T-cell (primary cell): ENCODE data around the gene HP1BP3. TPM values are rescaled to one million over a fixed set of nuclear protein-coding genes. Genes with fewer than 3 reads are reported as not detected.

ENCODE experiments used
- ATAC-seq, 4 experiments: fragments of 200-7000 bp in 3 of 4; fragments of 150-1000 bp in 1 of 4; cut with Tn5 transposase; replicated peaks in 1 of 4; 1 replicate in 3 of 4; 2 replicates in 1 of 4; pipeline ENCODE4 v1.10.0; 2021; ENCODE audit warnings: moderate library complexity in 3 of 4, mild to moderate bottlenecking in 2 of 4, moderate number of reproducible peaks in 1 of 4
- CTCF ChIA-PET, 2 donors: fragments of 300-600 bp; sonication (Branson Sonifier 250); formaldehyde crosslinking; loops; one replicate each; lab custom pipeline; 2022; ENCODE audit warnings: antibody characterized with exemption in 2 of 2; lab: Charles Lee
- POLR2A ChIA-PET, 2 donors: fragments of 300-600 bp; sonication (Branson Sonifier 250); formaldehyde crosslinking; loops; one replicate each; lab custom pipeline; 2022; ENCODE audit warnings: antibody characterized with exemption in 2 of 2; lab: Charles Lee
- DNase-seq, 35 experiments: peaks; one replicate each; pipeline versions ENCODE4 v3.0.0 to v3.0.0-alpha.2; 2013 to 2023
- H3K27ac ChIP-seq: one replicate; pipeline ENCODE4 v1.5.1; 2013; ENCODE audit warnings: low read length
- H3K27me3 ChIP-seq, 2 experiments: replicated peaks in 1 of 2; 1 replicate in 1 of 2; 2 replicates in 1 of 2; pipeline versions ENCODE4 v1.6.1 to v1.7.0; 2013; ENCODE audit warnings: low read length in 1 of 2, mixed read lengths in 1 of 2; ENCODE audit not compliant: control insufficient read depth in 2 of 2, insufficient read depth in 2 of 2; ENCODE audit errors: extremely low read depth in 1 of 2
- H3K36me3 ChIP-seq, 2 donors: 1 replicate in 1 of 2; 2 replicates in 1 of 2; pipeline versions ENCODE4 v1.6.1 to v1.7.0; 2013; ENCODE audit warnings: low read length in 1 of 2; ENCODE audit not compliant: control insufficient read depth in 2 of 2, insufficient read depth in 1 of 2; ENCODE audit errors: extremely low read depth in 1 of 2
- H3K4me1 ChIP-seq, 2 experiments: 1 replicate in 1 of 2; 2 replicates in 1 of 2; pipeline versions ENCODE4 v1.6.1 to v1.7.0; 2013; ENCODE audit warnings: low read length in 2 of 2, mixed read lengths in 1 of 2; ENCODE audit not compliant: insufficient read depth in 2 of 2, control insufficient read depth in 1 of 2; ENCODE audit errors: extremely low read depth in 1 of 2
- H3K4me3 ChIP-seq, 2 donors: 1 replicate in 1 of 2; 2 replicates in 1 of 2; pipeline versions ENCODE4 v1.5.1 to v1.7.0; 2013; ENCODE audit warnings: mild to moderate bottlenecking in 2 of 2, low read length in 1 of 2, moderate library complexity in 1 of 2; ENCODE audit not compliant: control insufficient read depth in 1 of 2; ENCODE audit errors: extremely low read depth in 1 of 2
- H3K9me3 ChIP-seq: 2 replicates; pipeline ENCODE4 v1.7.0; 2013
- H3K27ac Mint-ChIP-seq, 2 donors: one replicate each; pipeline ENCODE4 v1.8.0; 2020 to 2021; ENCODE audit warnings: mild to moderate bottlenecking in 2 of 2, mixed read lengths in 2 of 2
- H3K27me3 Mint-ChIP-seq, 2 donors: one replicate each; pipeline ENCODE4 v1.8.0; 2021 to 2022; ENCODE audit warnings: mixed read lengths in 2 of 2
- H3K36me3 Mint-ChIP-seq: one replicate; pipeline ENCODE4 v1.8.0; 2021; ENCODE audit warnings: mixed read lengths
- H3K4me1 Mint-ChIP-seq, 3 donors: one replicate each; pipeline ENCODE4 v1.8.0; 2020 to 2022; ENCODE audit warnings: mixed read lengths in 3 of 3, mild to moderate bottlenecking in 1 of 3
- H3K4me3 Mint-ChIP-seq, 3 donors: one replicate each; pipeline ENCODE4 v1.8.0; 2020 to 2022; ENCODE audit warnings: mild to moderate bottlenecking in 3 of 3, mixed read lengths in 3 of 3, moderate library complexity in 3 of 3
- H3K9me3 Mint-ChIP-seq, 3 donors: one replicate each; pipeline ENCODE4 v1.8.0; 2020 to 2022; ENCODE audit warnings: mixed read lengths in 3 of 3
- WGBS: methylation state at CpG from one replicate; pipeline ENCODE4 v1.1.5; 2013; ENCODE audit warnings: missing lambda C conversion rate; ENCODE audit not compliant: insufficient coverage; 5-methylcytosine and 5-hydroxymethylcytosine counted together
- total RNA-seq, 35 experiments: library from RNA in 6 of 35; stranded (reverse) in 6 of 35; fragments of 120-200 nt in 1 of 35; gene quantifications; one replicate each; pipeline versions ENCODE4 v1.2.1 to v1.2.4 and lab custom pipeline; 2013 to 2026

The HP1BP3 gene
- total RNA-seq, 5 donors from 2014 or later (not counting 1 experiment from before 2014, with no cell fraction given), result 248 to 279 (median 270) TPM

DNA sequence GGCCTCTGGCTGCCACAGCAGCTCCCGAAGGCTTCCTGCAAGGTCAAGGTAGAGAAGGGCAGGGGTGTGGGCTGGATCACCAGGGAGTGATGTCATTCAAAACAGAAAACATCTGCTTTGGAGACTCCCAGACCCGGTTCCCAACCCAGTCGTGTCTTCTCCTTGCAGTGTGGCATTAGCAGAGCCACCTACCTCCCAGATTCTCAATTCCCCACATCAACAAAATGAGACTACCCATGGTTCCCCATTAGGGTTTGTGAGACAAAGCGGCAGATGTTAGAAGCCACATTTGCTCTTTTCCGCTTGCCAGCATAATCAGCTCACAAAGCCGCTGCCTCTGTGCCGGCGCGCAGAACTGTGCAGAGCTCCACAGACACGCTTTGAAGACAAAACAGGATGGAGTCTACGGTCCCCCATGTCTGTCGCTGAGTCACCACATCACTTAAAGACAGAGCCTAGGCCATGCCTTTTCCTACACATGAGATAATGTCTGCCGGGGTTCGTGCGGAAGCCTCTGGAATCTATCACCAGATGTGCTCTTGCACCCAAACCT, 81.8 kb downstream of the HP1BP3 start:
- CTCF ChIA-PET, result interaction anchor here in 1 of 2 donors (0.7 kb wide), 1 partner anchor 101 kb away, joined by 5 read pairs; no protein-coding TSS in a partner anchor
- Mint-ChIP-seq H3K27ac (no peak overlapping the region), H3K4me3 (no peak overlapping the region), H3K4me1 (no peaks in the 10 kb centered on the region), H3K27me3 (peaks cover 0 to 4% of the 10 kb centered on the region in 2 donors), H3K36me3 (no peaks in the 10 kb centered on the region), H3K9me3 (no peaks in the 10 kb centered on the region)
- Histone ChIP-seq H3K36me3 (no peaks in the 10 kb centered on the region), H3K4me3 (no peak overlapping the region), H3K9me3 (no peaks in the 10 kb centered on the region), H3K27ac (no peak overlapping the region), H3K4me1 (no peaks in the 10 kb centered on the region), H3K27me3 (peaks cover 0 to 13% of the 10 kb centered on the region in 2 experiments)
- 84% methylated on average over 12 of the region's 15 CpGs for WGBS
- POLR2A ChIA-PET, result no interaction called here
- DNase-seq (peak in 1 of 35 experiments; percentile 6), ATAC-seq (peak in 3 of 4 experiments; percentile 32 to 47 (median 46))

DNA sequence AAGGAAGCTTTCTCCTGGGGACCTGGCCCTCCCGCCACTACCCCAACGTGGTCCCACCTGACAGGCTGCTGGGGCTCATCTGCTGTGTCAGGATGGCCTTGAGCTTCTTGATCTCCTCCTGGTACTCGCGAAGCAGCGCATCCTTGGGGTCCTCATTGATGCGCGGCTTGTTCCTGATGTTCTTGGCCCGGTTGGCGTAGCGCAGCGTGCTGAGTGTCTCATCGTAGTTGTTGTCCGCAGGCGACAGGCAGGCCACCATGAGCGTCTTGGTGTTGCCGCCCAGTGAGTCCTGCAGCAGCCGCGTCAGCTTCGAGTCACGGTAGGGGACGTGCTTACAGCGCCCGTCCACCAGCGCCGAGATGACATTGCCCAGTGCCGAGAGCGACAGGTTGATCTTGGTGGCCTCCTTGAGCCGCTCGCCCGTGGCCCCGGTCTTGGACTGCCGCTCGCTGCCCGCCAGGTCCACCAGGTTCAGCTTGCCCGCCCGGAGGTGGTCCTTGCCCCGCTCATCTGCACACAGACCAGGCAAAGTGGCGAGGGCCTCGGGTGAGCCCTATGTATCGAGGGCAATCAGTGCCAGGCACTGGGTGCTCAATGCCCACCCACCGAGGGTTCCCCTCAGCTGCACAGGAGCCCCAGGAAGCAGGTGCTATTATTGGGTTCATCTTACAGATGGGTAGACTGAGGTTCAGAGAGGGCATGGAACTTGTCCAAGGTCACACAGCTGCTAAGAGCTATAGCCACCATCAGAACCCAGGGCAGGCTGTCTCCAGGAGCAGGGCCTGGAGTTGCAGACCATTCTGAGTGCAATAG, 82.5 kb downstream of the HP1BP3 start:
- no peaks in the 10 kb centered on the region for H3K4me1 Mint-ChIP-seq
- ChIA-PET CTCF (interaction anchor here in 1 of 2 donors (0.7 kb wide), 1 partner anchor 101 kb away, joined by 5 read pairs; no protein-coding TSS in a partner anchor), POLR2A (no interaction called here)
- Histone ChIP-seq H3K36me3 (no peaks in the 10 kb centered on the region), H3K4me1 (no peaks in the 10 kb centered on the region), H3K9me3 (no peaks in the 10 kb centered on the region), H3K27ac (no peak overlapping the region), H3K27me3 (peaks cover 0 to 8% of the 10 kb centered on the region in 2 experiments), H3K4me3 (no peak overlapping the region)
- WGBS, result 96% methylated on average over 41 of the region's 41 CpGs
- ATAC-seq (no peak), DNase-seq (no peak)
- peaks cover 0 to 4% of the 10 kb centered on the region in 2 donors for H3K27me3 Mint-ChIP-seq
- H3K4me3 Mint-ChIP-seq, result no peak overlapping the region
- no peaks in the 10 kb centered on the region for H3K9me3 Mint-ChIP-seq
- no peaks in the 10 kb centered on the region for H3K36me3 Mint-ChIP-seq
- H3K27ac Mint-ChIP-seq, result no peak overlapping the region

DNA sequence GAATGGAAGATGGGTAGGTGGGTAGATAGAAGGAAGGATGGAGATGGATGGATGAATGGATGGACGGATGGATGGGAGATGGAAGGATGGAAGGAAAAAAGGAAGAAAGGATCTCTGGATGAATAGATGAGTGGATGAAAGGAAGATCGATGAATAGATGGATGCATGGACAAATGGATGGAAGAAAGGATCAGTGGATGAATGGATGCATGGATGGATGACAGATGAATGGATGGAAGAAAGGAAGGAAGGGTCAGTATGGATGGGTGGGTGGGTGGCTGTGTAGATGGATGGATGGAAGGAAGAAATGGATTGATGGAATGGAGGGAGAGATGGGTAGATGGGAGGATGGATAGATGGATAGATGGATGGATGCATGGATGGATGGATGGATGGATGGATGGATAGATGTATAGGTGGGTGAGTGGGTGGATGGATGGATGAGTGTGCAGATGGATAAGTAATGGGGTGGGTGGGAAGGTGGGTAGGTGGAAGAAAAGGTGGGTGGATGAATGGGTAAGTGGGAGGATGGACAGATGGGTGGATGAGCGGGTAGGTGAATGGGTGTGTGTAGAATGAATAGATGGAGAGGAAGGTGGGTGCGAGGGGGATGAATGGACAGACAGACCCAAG, 83.9 kb downstream of the HP1BP3 start:
- peaks cover 0 to under 1% of the 10 kb centered on the region in 2 donors for H3K27me3 Mint-ChIP-seq
- no peaks in the 10 kb centered on the region for H3K4me1 ChIP-seq
- no peak overlapping the region for H3K27ac Mint-ChIP-seq
- H3K4me1 Mint-ChIP-seq, result no peaks in the 10 kb centered on the region
- no peaks in the 10 kb centered on the region for H3K36me3 Mint-ChIP-seq
- ChIA-PET CTCF (no interaction called here), POLR2A (no interaction called here)
- no peaks in the 10 kb centered on the region for H3K9me3 ChIP-seq
- DNase-seq, result no peak
- WGBS, result 89% methylated on average over 4 of the region's 4 CpGs
- H3K27ac ChIP-seq, result no peak overlapping the region
- H3K27me3 ChIP-seq, result peaks cover 0 to 6% of the 10 kb centered on the region in 2 experiments
- H3K9me3 Mint-ChIP-seq, result no peaks in the 10 kb centered on the region
- ATAC-seq, result no peak
- H3K4me3 Mint-ChIP-seq, result no peak overlapping the region
- H3K36me3 ChIP-seq, result no peaks in the 10 kb centered on the region
- no peak overlapping the region for H3K4me3 ChIP-seq

DNA sequence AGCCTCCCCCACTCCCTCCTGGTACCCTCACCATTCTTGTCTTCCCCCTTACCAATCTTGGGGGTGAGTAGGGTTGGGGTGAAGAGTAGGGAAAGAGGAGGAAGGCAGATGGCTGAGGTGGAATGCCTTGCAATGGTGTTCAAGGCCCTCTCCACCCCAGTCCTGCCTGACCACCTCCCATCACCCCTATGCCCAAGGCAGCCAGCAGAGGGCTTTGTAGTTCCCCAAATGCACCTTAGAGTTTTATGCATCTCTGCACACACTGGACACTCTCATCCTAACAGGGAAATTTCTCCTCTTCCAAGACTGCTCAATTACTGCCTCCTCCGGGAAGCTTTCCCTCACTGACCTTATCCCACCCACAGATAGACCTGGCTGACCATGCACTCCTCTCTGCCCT, 84.7 kb downstream of the HP1BP3 start:
- Histone ChIP-seq H3K4me1 (no peaks in the 10 kb centered on the region), H3K4me3 (no peak overlapping the region), H3K27me3 (peaks cover 0 to 9% of the 10 kb centered on the region in 2 experiments), H3K9me3 (no peaks in the 10 kb centered on the region), H3K27ac (no peak overlapping the region), H3K36me3 (no peaks in the 10 kb centered on the region)
- Mint-ChIP-seq H3K27me3 (no peaks in the 10 kb centered on the region), H3K4me3 (no peak overlapping the region), H3K9me3 (no peaks in the 10 kb centered on the region), H3K36me3 (no peaks in the 10 kb centered on the region), H3K4me1 (no peaks in the 10 kb centered on the region), H3K27ac (no peak overlapping the region)
- DNase-seq (no peak), ATAC-seq (no peak)
- WGBS, result 100% methylated on average over 1 of the region's 1 CpG
- ChIA-PET CTCF (no interaction called here), POLR2A (no interaction called here)

GRCh38 chr1:20701847-20702246, 85.3 kb downstream of the HP1BP3 start:
- ChIA-PET POLR2A (no interaction called here), CTCF (no interaction called here)
- Histone ChIP-seq H3K9me3 (no peaks in the 10 kb centered on the region), H3K4me1 (peaks cover 0 to 3% of the 10 kb centered on the region in 2 experiments), H3K27ac (no peak overlapping the region), H3K4me3 (no peak overlapping the region), H3K27me3 (peaks cover 0 to 15% of the 10 kb centered on the region in 2 experiments), H3K36me3 (no peaks in the 10 kb centered on the region)
- H3K36me3 Mint-ChIP-seq, result no peaks in the 10 kb centered on the region
- DNase-seq (no peak), ATAC-seq (no peak)
- WGBS, result 87% methylated on average over 3 of the region's 5 CpGs
- no peak overlapping the region for H3K4me3 Mint-ChIP-seq
- H3K27me3 Mint-ChIP-seq, result no peaks in the 10 kb centered on the region
- H3K4me1 Mint-ChIP-seq, result peaks cover 1 to 3% (median 1%) of the 10 kb centered on the region in 3 donors
- no peak overlapping the region for H3K27ac Mint-ChIP-seq
- H3K9me3 Mint-ChIP-seq, result no peaks in the 10 kb centered on the region

DNA sequence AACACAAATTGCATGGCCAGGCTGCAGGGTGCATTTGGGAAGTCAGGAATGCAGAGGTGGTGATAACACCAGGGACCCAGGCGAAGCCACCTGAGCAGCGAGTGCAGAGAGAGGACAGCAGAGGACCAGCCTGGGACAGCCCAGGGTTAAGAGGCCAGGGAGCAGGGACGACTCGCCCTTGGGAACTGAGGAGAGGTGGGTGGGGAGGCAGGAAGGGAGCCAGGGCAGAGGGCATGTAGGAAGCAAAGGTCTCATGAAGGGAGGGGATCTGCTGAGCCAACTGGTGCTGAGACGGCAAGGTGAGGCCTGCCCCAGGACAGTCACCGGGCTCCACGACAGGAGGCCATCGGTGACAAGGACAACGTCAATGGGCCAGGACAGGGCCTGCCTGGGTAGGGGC, 85.7 kb downstream of the HP1BP3 start:
- H3K36me3 Mint-ChIP-seq, result no peaks in the 10 kb centered on the region
- POLR2A ChIA-PET, result no interaction called here
- no peaks in the 10 kb centered on the region for H3K27me3 Mint-ChIP-seq
- Histone ChIP-seq H3K9me3 (no peaks in the 10 kb centered on the region), H3K4me1 (peaks cover 0 to 7% of the 10 kb centered on the region in 2 experiments), H3K27ac (no peak overlapping the region), H3K4me3 (no peak overlapping the region), H3K27me3 (peaks cover 0 to 18% of the 10 kb centered on the region in 2 experiments), H3K36me3 (no peaks in the 10 kb centered on the region)
- no peaks in the 10 kb centered on the region for H3K9me3 Mint-ChIP-seq
- H3K4me1 Mint-ChIP-seq, result peaks cover 2 to 5% (median 4%) of the 10 kb centered on the region in 3 donors
- H3K4me3 Mint-ChIP-seq, result no peak overlapping the region
- no peak for DNase-seq
- CTCF ChIA-PET, result no interaction called here
- WGBS, result 92% methylated on average over 7 of the region's 9 CpGs
- no peak for ATAC-seq
- no peak overlapping the region for H3K27ac Mint-ChIP-seq
